Gastrocnemius medialis (tissue), 4 donors: ENCODE results near the gene CSAG2.
"Not testable (repeated sequence)": the region's sequence is repeated elsewhere in the genome, so short reads cannot be mapped to it uniquely, and the experiment has no call there.

Experiments
- CTCF ChIP-seq, 5 experiments: fragments of 450-650 bp in 3 of 5; fragments of 200-600 bp in 2 of 5; sonication (generic) in 2 of 5; IDR thresholded peaks in 4 of 5; conservative IDR thresholded peaks in 1 of 5; 1 replicate in 4 of 5; 2 replicates in 1 of 5; pipeline ENCODE4 v1.5.1; 2016 to 2019; ENCODE audit warnings: antibody characterized with exemption in 5 of 5, mild to moderate bottlenecking in 3 of 5, moderate library complexity in 3 of 5
- POLR2A ChIP-seq, 2 donors: fragments of 450-650 bp; IDR thresholded peaks; one replicate each; pipeline ENCODE4 v1.6.1; 2017; ENCODE audit warnings: antibody characterized with exemption in 2 of 2, mild to moderate bottlenecking in 2 of 2, moderate library complexity in 2 of 2

GRCh38 chrX:152700390-152700789 lies 8.7 kb downstream of the CSAG2 start:
- not testable (repeated sequence) for TF ChIP-seq CTCF (IDR thresholded peaks at IDR 0.05 in 4 of 5, conservative IDR thresholded peaks at IDR 0.05 in 1 of 5); POLR2A (IDR thresholded peaks at IDR 0.05)
